Measurements from ENCODE around the gene GORASP2.

GRCh38 chr2:171009386-171009785 lies 80.3 kb downstream of the GORASP2 start:
- TF ChIP-seq EZH2phosphoT487 (IDR thresholded peaks at IDR 0.05; ENCODE audit: insufficient read depth, low read depth) (no peak), EZH2 (IDR thresholded peaks at IDR 0.05; ENCODE audit: insufficient read depth, poor library complexity, severe bottlenecking) (no peak)
